GM18519 (cell line): ENCODE measurements around the gene MRPS34.

Experiments used
- ATAC-seq: cut with Tn5 transposase; IDR thresholded peaks from one replicate; pipeline ENCODE4 v1.9.1; 2021; ENCODE audit warnings: mild to moderate bottlenecking, moderate library complexity; ENCODE audit not compliant: unreplicated experiment, low FRiP score

The MRPS34 gene

GRCh38 chr16:1732071-1732470 lies 40.9 kb downstream of the MRPS34 start:
- ATAC-seq: no peak

- no peak for ATAC-seq
These were observed 41.3 kb downstream of the MRPS34 start for GRCh38 chr16:1731603-1732002.

- no peak for ATAC-seq
These were observed 41.9 kb downstream of the MRPS34 start for GRCh38 chr16:1731073-1731472.

GRCh38 chr16:1729445-1729844 lies 43.5 kb downstream of the MRPS34 start:
- ATAC-seq: no peak

- ATAC-seq: no peak
These were observed 43.9 kb downstream of the MRPS34 start for GRCh38 chr16:1729026-1729425.

- ATAC-seq: no peak
These were observed 45.0 kb downstream of the MRPS34 start for GRCh38 chr16:1727651-1728624.

- ATAC-seq: no peak
These were observed 46.1 kb downstream of the MRPS34 start for GRCh38 chr16:1726661-1727502.

- no peak for ATAC-seq
These were observed 48.4 kb downstream of the MRPS34 start for GRCh38 chr16:1724491-1724890.

- no peak for ATAC-seq
These were observed 49.3 kb downstream of the MRPS34 start for GRCh38 chr16:1723450-1724147.
